Measurements from ENCODE around the gene NSUN3. TPM values are rescaled to one million over a fixed set of nuclear protein-coding genes. Genes with fewer than 3 reads are reported as not detected.

NSUN3 gene
- total and polyA plus RNA-seq, 2 of the 8 experiments (the other 6 are each of a cell fraction or from before 2014, with no cell fraction given): 2.1 to 5.1 TPM

DNA sequence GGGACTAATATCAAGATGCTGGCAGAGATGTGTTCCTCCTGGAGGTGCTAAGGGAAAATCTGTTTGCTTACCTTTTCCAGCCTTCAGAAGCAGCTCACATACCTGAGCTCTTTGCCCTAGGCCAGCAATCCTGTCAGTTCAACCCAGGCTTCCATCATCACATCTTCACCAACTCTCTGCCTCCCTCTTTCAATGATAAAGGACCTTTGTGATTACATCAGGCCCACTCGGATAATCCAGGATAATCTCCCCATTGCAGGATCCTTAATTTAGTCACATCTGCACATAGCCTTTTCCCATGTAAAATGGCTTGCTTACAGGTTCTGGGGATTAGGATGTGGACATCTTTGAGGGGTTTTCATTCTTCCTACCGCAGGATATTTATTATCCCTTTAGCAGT lies 58.3 kb downstream of the NSUN3 start:
- no peak overlapping the region for H3K56ac ChIP-seq (replicated peaks; ENCODE audit: insufficient read length, low read depth, low read length)
- POLR2A ChIA-PET (ENCODE audit: partially characterized antibody): no interaction called here
- H4K91ac ChIP-seq (replicated peaks; ENCODE audit: insufficient read length, low read length): no peak overlapping the region
- CTCF ChIA-PET (ENCODE audit: partially characterized antibody): no interaction called here
- no peak overlapping the region for H3K4me3 ChIP-seq (ENCODE audit: extremely low read depth in 1 of 4, insufficient read depth in 2 of 4, low read depth in 3 of 4, low read length in 4 of 4)
- H3K4me2 ChIP-seq (ENCODE audit: insufficient read depth in 1 of 2, low read depth in 2 of 2, low read length in 2 of 2): no peak overlapping the region
- H3K27me3 ChIP-seq (replicated peaks in 1 of 4; ENCODE audit: control insufficient read depth in 3 of 4, extremely low read depth in 1 of 4, insufficient read depth in 3 of 4, low read length in 3 of 4): no peaks in the 10 kb centered on the region
- no peak overlapping the region for H2AFZ ChIP-seq (ENCODE audit: low read length)
- H3K4ac ChIP-seq (replicated peaks; ENCODE audit: insufficient read length, low read depth, low read length): no peak overlapping the region
- TF ChIP-seq RBBP5 (IDR thresholded peaks at IDR 0.05; ENCODE audit: borderline replicate concordance, low read depth, low read length): no peak
- TF ChIP-seq KDM5A (IDR thresholded peaks at IDR 0.05; ENCODE audit: low read length): no peak
- no peak overlapping the region for H3K14ac ChIP-seq (ENCODE audit: insufficient read length)
- no peaks in the 10 kb centered on the region; a peak in 2 of 8 replicates for H3K36me3 ChIP-seq (ENCODE audit: control insufficient read depth in 2 of 4, insufficient read depth in 4 of 4, low read length in 3 of 4)
- H4K20me1 ChIP-seq (replicated peaks in 1 of 2; ENCODE audit: control insufficient read depth in 1 of 2, insufficient read depth in 2 of 2, low read length in 2 of 2): no peaks in the 10 kb centered on the region
- H3K27ac ChIP-seq (ENCODE audit: low read depth, low read length): no peak overlapping the region
- no peak overlapping the region for H2AK5ac ChIP-seq (ENCODE audit: low read depth, low read length)
- H2BK12ac ChIP-seq (ENCODE audit: low read depth, low read length): no peak overlapping the region
- H3K23me2 ChIP-seq (ENCODE audit: low read depth, low read length): no peaks in the 10 kb centered on the region
- H2BK20ac ChIP-seq (ENCODE audit: low read length): no peak overlapping the region
- FAIRE-seq (no peak), DNase-seq (ENCODE audit: low read depth in 1 of 2, low spot score in 2 of 2) (no peak)
- H3K18ac ChIP-seq (ENCODE audit: extremely low read depth, low read length): no peak overlapping the region
- H3K79me2 ChIP-seq (ENCODE audit: control insufficient read depth in 1 of 2, insufficient read depth in 2 of 2, low read length in 2 of 2): no peaks in the 10 kb centered on the region
- H3K9ac ChIP-seq (replicated peaks in 1 of 4; ENCODE audit: extremely low read depth in 1 of 4, low read depth in 3 of 4, low read length in 3 of 4): no peak overlapping the region
- H4K8ac ChIP-seq (ENCODE audit: extremely low read depth, insufficient read depth, low read length): no peak overlapping the region
- H2BK15ac ChIP-seq (ENCODE audit: low read length): no peak overlapping the region
- no peak overlapping the region for H2BK120ac ChIP-seq (replicated peaks; ENCODE audit: low read depth, low read length)
- H4K5ac ChIP-seq (ENCODE audit: insufficient read length, low read depth, low read length): no peak overlapping the region
- H3K79me1 ChIP-seq (ENCODE audit: low read depth, low read length): no peaks in the 10 kb centered on the region
- H3K23ac ChIP-seq (ENCODE audit: insufficient read length): no peak overlapping the region
- H3K9me3 ChIP-seq (ENCODE audit: insufficient read depth in 2 of 2, low read depth in 1 of 2, low read length in 1 of 2): no peaks in the 10 kb centered on the region
- H3K4me1 ChIP-seq (replicated peaks in 1 of 4; ENCODE audit: control insufficient read depth in 3 of 4, insufficient read depth in 4 of 4, low read length in 3 of 4): peaks cover 0 to 2% (median 0%) of the 10 kb centered on the region in 4 experiments; a peak in 1 of 7 replicates
- H2BK5ac ChIP-seq (ENCODE audit: low read depth, low read length): no peak overlapping the region
- WGBS, 2 experiments (ENCODE audit: extremely low coverage in 1 of 2, insufficient coverage in 1 of 2, insufficient read length in 1 of 2, insufficient replicate concordance in 2 of 2, low coverage in 1 of 2, low lambda C conversion rate in 2 of 2, missing lambda C conversion rate in 1 of 2): 75% methylated on average over 2 of the region's 2 CpGs; no CpG with 5 or more reads in 1 of the 2 experiments
